HG03039 (cell line): ENCODE data around the gene ZFC3H1.
"Not testable (repeated sequence)": the region's sequence is repeated elsewhere in the genome, so short reads cannot be mapped to it uniquely, and the experiment has no call there.

ENCODE experiments used
- ATAC-seq: cut with Tn5 transposase; IDR thresholded peaks from one replicate; pipeline ENCODE4 v1.9.1; 2021; ENCODE audit warnings: mild to moderate bottlenecking, moderate library complexity; ENCODE audit not compliant: unreplicated experiment

The ZFC3H1 gene

DNA sequence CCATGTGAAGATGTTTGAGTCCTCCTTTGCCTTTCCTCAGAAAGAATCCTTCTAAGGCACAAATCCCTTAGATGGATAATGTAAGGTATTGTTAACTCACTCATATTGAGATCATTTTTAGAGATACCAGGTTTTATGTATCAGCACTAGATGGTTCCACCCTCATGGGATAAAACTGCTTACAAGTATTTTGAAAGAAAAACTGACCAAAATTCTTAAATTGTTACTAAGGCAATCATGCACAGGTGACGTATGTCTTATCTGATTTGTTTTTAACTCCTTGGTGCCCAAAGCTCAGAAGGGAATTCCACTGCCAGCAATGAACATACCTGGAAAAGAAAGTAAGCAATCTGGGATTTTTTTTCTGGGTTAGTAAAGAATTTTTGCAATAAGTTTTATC lies 78.4 kb downstream of the ZFC3H1 start:
- no peak for ATAC-seq

DNA sequence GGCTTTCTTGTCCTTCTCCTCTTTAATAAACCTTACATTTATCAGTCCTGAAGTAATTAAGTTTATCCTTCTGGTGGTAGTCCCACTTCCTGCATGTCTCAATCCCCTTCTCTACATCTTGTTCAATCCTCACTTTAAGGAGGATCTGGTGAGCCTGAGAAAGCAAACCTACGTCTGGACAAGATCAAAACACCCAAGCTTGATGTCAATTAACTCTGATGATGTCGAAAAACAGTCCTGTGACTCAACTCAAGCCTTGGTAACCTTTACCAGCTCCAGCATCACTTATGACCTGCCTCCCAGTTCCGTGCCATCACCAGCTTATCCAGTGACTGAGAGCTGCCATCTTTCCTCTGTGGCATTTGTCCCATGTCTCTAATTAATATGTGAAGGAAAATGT lies 79.3 kb downstream of the ZFC3H1 start:
- no peak for ATAC-seq

DNA sequence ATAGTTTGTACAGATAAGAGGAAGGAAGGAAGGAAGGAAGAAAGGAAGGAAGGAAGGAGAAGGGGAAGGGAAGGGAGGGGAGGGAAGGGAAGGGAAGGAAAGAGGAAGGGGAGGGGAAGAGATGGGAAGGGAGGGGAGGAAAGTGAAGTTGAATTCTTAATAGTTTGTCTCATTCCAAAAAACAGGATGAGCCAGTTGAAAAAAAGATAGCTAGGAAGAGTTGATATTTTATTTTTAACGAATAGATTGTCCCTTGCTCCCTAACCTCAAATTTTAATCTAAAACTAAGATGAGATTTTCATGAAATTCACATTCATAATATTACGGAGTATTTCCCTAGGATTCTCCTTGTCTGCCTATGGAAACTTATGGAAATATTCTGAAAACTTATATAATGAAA lies 80.7 kb downstream of the ZFC3H1 start:
- no peak for ATAC-seq

DNA sequence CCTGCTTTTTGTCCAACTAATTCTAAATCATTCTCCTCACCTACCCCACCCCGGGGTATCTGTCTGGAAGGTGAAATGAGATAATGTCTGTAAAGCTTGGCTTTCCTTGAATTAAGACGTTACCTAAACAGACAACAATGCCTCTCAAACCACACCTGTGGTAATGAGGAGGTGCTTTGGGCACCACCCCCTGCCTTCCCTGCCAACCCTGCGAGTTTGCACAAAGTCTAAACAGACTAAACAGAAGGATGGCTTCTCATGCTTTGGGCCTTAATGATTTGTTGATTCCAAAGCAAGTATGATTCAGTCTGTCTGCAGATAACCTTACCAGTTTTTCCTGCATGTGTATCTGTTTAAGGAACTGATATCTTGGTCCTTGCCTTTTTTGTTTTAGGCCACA lies 82.4 kb downstream of the ZFC3H1 start:
- ATAC-seq = no peak

DNA sequence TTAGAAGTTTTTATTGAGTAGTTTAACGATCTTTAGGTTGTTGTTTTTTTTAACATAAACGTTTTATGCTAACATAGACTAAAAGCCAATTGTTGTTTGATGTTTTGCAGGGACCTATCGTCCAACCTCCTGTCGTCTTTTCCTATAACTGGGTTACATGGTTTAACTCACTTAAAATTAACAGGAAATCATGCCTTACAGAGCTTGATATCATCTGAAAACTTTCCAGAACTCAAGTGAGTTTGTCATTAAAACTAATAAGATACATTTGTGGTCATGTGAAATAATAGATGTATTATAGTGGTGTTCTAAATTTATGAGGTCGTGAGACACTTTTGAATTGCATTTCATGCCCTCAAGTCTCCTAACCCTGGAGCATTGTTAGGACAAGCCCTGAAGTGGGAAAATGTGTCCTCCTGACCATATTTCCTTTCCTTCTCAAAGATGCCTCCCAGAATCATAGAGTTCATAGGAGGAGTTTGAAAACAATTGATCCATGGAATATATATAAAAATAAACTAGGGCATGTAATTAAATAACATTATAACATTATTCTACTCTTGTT lies 84.9 kb downstream of the ZFC3H1 start:
- no peak for ATAC-seq

DNA sequence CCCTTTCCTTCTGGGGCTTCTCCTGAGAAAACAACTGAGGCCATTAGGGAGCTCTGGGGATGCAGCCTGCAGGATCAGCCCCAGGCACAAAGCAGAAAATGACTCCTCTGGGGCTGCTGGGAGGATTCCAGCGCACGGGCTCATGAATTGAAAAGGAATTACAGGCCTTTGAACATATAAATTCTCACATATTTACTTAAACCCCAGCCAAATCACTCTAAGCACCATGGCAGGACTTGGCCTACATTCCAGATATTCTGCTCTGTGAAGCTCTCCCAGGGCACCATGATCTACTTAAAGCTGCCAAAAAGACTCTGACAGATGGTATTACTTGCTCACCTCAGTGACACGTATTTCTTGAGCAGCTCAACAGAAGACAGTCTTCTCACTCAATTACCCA lies 87.2 kb downstream of the ZFC3H1 start:
- ATAC-seq = no peak

DNA sequence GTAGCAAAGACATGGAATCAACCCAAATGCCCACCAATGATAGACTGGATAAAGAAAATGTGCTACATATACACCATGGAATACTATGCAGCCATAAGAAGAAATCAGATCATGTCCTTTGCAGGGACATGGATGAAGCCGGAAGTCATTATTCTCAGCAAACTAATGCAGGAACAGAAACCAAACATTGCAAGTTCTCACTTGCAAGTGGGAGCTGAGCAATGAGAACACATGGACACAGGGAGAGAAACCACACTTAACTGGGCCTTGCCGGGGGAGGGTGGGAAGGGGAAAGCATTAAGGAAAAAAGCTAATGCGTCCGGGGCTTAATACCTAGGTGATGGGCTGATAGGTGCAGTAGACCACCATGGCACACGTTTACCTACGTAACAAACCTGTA lies 93.8 kb downstream of the ZFC3H1 start:
- not testable (repeated sequence) for ATAC-seq

DNA sequence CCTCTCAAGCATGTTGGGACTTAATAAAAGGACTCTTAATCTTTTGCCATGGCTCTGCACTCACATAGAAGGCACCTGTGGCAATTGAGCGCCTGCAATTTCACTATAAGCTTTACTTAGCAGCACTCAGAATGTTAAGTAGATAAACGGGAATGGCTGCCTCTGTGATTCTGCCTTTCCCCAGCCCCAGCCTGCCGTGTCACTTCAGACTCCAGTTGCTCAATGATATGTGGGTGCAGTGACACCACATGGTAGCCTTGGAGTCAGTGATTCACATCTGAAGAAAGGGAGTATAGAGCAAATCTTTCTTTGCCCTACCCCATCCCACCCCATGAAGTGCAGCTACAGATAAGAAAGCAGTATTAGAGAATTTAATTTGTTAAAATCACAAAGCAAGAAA lies 96.1 kb downstream of the ZFC3H1 start:
- no peak for ATAC-seq

DNA sequence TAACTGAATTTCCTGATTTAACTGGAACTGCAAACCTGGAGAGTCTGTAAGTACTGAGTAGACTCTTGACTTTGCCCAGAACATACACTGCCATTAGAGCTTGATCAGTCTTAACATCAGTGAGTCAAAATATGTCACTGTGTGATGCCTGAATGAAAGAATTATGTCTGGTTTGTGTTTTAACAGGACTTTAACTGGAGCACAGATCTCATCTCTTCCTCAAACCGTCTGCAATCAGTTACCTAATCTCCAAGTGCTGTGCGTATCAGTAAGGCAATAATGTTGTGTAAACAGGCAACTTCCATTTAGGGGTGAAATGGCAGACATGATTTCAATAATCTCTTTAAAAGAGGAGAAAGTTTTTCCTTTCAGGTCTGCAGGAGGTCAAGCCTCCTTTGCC lies 97.0 kb downstream of the ZFC3H1 start:
- no peak for ATAC-seq

DNA sequence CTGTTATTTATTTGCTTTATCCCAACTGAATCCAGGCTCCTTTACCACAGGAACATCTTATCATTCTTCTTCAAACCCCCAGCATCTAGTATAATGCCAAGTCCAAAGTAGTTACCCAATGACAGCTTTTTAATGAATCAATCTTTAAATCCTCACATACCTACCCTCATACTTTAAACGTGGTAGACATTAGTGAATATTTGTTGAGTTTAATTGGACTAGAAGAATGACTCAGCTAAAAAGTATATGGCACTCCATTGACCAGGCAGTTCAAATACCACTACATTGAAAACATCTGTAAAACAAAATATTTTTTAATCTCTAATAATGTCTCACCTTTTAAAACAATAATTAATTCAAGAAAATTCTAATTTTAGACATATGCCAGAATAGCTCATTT lies 98.1 kb downstream of the ZFC3H1 start:
- ATAC-seq = no peak

DNA sequence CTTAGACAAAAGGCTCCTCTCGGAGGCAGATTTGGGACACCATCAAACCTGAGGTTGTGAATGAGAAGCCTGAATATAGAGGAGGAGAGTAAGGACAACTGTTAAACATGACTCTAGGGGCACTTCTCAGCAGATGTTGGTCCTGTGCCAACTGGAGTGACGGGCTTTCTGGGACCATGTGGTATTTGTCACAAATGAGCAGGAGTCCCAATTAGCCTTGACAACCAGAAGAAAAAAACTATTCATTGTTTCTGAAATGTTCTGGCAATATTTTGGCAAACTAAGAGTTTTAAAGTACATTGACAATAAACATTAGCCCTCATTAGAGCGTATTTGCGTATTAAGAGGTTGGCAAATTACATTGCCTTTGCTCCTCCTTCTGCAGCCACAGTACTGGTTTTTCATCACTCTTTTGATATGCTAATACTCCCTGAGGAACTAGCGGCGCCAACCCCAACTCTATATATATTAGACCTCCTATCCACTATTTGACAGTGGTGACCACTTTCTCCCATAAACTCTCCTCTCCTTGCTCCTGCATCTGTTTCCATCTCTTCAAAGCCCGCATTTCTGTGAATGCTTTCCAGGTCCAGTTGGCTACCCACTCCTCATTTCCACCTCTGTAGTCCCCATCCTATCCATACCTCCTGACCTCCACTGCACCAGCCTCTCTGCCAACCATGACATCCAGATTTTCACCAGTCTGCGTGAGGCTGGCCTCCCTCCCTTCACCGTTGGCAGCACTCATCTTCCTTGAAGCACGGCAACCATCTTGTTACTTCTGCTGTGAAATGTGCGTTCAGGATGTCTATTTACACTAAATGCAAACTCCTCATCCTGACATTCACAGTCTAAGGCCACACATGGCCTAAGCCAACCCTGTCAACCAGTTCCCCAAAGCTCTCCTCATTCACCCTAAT lies 100.7 kb downstream of the ZFC3H1 start:
- ATAC-seq = no peak
